ENCODE measurements around the gene FGFR3.

The FGFR3 gene

DNA sequence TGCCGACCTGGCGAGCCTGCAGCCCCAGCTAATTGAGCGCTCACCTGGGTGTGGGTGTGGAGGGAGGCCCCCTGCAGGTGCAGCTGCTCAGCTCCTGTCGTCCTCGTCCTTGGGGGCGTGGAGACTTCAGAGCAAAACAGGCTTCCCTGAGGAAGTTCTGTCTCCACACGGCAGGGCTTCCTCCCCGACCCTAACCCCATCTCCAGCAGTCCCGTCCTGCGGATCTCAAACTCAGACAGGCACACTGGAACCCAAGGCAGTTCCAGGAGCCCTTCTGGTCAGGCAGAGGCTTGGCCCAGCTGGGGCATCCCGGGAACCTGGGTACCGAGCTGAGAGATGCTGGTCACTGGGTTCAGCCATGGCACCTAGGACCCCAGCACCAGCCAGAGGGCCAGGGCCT, 47.4 kb upstream of the FGFR3 start:
- Histone ChIP-seq H3K4me3 (ENCODE audit: low read depth, low read length) (no peak overlapping the region), H3K4me1 (no peaks in the 10 kb centered on the region), H3K9me3 (ENCODE audit: control insufficient read depth, low read length) (no peaks in the 10 kb centered on the region), H3K36me3 (ENCODE audit: control insufficient read depth, insufficient read depth, low read length) (no peaks in the 10 kb centered on the region), H3K79me2 (no peaks in the 10 kb centered on the region), H3K9ac (no peak overlapping the region), H3K27ac (no peak overlapping the region), H3K27me3 (ENCODE audit: control insufficient read depth, insufficient read depth, low read length) (no peaks in the 10 kb centered on the region), H2AFZ (no peak overlapping the region), H3K4me2 (ENCODE audit: low read length) (no peak overlapping the region)
- TF ChIP-seq, protein P1, sequence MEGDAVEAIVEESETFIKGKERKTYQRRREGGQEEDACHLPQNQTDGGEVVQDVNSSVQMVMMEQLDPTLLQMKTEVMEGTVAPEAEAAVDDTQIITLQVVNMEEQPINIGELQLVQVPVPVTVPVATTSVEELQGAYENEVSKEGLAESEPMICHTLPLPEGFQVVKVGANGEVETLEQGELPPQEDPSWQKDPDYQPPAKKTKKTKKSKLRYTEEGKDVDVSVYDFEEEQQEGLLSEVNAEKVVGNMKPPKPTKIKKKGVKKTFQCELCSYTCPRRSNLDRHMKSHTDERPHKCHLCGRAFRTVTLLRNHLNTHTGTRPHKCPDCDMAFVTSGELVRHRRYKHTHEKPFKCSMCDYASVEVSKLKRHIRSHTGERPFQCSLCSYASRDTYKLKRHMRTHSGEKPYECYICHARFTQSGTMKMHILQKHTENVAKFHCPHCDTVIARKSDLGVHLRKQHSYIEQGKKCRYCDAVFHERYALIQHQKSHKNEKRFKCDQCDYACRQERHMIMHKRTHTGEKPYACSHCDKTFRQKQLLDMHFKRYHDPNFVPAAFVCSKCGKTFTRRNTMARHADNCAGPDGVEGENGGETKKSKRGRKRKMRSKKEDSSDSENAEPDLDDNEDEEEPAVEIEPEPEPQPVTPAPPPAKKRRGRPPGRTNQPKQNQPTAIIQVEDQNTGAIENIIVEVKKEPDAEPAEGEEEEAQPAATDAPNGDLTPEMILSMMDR (IDR thresholded peaks at IDR 0.05), result no peak

DNA sequence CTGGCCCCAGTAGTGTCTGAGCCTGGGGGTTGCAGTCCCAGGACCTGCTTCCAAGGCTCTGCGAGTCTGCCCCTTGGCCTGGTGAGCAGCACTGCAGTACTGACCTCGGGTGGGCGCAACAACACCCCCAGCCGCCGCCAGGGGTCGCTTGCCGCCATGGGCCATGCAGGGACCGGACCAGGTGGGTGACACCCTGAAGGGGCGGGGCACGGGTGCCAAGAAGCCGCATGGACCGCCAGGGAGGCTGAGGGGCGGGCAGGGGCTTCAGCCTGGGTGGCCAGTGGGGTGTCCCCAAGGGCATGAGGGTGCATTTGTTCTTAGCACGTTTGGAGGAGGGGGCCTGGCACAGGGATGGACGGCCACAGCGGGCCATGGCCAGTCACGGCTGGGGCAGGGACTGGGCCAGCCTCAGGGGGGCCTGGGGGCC, 46.8 kb upstream of the FGFR3 start:
- Histone ChIP-seq H3K79me2 (no peaks in the 10 kb centered on the region), H3K36me3 (ENCODE audit: control insufficient read depth, insufficient read depth, low read length) (no peaks in the 10 kb centered on the region), H3K27me3 (ENCODE audit: control insufficient read depth, insufficient read depth, low read length) (no peaks in the 10 kb centered on the region), H3K4me1 (no peaks in the 10 kb centered on the region), H2AFZ (no peak overlapping the region), H3K27ac (no peak overlapping the region), H3K9ac (no peak overlapping the region), H3K9me3 (ENCODE audit: control insufficient read depth, low read length) (no peaks in the 10 kb centered on the region), H3K4me2 (ENCODE audit: low read length) (no peak overlapping the region), H3K4me3 (ENCODE audit: low read depth, low read length) (no peak overlapping the region)
- TF ChIP-seq, protein P1 (IDR thresholded peaks at IDR 0.05), result peak; percentile 51

DNA sequence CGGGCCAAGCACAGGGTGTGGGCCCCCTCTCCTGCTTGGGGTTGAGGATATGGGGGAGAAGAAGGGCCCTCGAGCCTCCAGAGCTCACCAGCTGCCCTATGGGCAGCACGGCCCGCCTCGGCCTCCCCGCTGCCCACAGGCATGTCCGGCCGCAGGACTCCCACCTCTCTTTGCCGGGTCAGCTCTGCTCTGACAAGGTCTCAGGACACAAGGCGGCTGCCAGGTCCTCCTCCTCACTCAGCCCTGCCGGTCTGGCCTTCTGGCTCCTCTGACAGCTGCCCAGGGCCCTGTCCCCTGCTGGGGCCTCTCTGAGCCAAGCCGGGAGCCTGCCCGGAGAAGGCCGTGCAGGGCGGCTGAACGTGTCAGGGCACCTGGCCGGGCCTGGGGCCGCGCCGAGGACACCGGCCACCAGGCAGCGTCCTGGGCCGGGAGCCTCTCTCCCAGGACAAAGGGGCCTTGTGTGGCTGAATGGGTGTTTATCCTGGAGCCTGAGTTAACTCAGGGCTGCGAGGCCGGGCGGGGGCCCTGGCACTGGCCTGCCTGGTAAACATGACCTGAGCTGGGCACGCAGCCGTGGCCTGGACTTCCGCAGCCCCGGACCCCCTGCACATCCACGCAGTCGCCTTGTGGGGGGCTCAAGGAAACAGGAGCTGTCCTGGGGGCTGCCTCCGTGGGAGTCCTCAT, 46.0 kb upstream of the FGFR3 start:
- Histone ChIP-seq H3K9ac (no peak overlapping the region), H3K4me2 (ENCODE audit: low read length) (no peak overlapping the region), H3K9me3 (ENCODE audit: control insufficient read depth, low read length) (no peaks in the 10 kb centered on the region), H3K4me1 (no peaks in the 10 kb centered on the region), H3K79me2 (no peaks in the 10 kb centered on the region), H3K27ac (no peak overlapping the region), H3K27me3 (ENCODE audit: control insufficient read depth, insufficient read depth, low read length) (no peaks in the 10 kb centered on the region), H2AFZ (no peak overlapping the region), H3K36me3 (ENCODE audit: control insufficient read depth, insufficient read depth, low read length) (no peaks in the 10 kb centered on the region), H3K4me3 (ENCODE audit: low read depth, low read length) (no peak overlapping the region)
- TF ChIP-seq, protein P1 (IDR thresholded peaks at IDR 0.05), result no peak

DNA sequence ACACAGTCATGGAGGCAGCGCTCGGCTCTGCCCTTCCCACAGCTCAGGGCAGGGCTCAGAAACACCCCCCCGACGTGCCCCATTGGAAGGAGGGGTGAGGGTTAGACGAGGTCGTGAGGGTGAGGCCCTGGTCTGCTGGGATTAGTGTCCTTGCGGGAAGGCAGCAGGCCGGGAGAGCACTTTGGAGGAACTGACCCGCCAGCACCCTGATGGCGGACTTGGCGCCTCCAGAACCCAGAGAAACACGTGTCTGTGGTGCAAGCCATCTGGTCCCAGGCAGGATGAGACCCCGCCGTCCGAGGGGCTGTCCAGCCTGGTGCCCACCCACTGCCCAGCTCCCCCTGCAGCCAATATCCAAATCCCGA, 45.5 kb upstream of the FGFR3 start:
- Histone ChIP-seq H3K36me3 (ENCODE audit: control insufficient read depth, insufficient read depth, low read length) (no peaks in the 10 kb centered on the region), H3K79me2 (no peaks in the 10 kb centered on the region), H3K9me3 (ENCODE audit: control insufficient read depth, low read length) (no peaks in the 10 kb centered on the region), H3K9ac (no peak overlapping the region), H2AFZ (no peak overlapping the region), H3K4me2 (ENCODE audit: low read length) (no peak overlapping the region), H3K27ac (no peak overlapping the region), H3K4me3 (ENCODE audit: low read depth, low read length) (no peak overlapping the region), H3K27me3 (ENCODE audit: control insufficient read depth, insufficient read depth, low read length) (no peaks in the 10 kb centered on the region), H3K4me1 (no peaks in the 10 kb centered on the region)
- TF ChIP-seq, protein P1 (IDR thresholded peaks at IDR 0.05), result no peak

DNA sequence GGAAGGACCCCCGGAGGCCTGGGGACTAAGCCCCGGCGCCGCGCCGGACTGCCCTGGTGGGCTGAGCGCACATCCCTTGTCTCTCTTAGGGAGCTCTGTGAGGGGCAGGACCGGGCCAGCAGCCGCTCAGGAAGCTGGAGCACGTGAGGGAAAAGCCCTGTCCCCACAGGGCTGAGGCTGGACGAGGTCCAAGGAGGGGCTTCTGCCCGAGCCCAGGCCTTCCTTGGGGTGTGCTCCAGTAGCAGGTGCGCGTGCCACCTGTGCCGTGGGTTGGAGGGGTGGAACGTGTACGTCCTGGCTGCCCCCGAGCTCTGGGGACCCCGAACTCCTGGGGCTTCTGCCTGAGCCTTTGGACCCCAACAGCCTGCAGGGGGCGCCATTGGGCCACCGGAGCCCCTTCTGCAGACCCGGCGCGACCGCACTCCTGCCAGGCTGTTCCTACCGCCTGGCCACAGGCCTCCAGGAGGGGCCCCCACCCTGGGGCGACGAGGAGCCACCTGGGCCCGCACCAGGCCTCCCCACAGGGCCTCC, 44.6 kb upstream of the FGFR3 start:
- H3K27me3 ChIP-seq (ENCODE audit: control insufficient read depth, insufficient read depth, low read length), result no peaks in the 10 kb centered on the region
- no peaks in the 10 kb centered on the region for H3K9me3 ChIP-seq (ENCODE audit: control insufficient read depth, low read length)
- H3K4me1 ChIP-seq, result no peaks in the 10 kb centered on the region
- TF ChIP-seq, protein P1 (IDR thresholded peaks at IDR 0.05), result peak; percentile 55
- no peak overlapping the region for H2AFZ ChIP-seq
- no peak overlapping the region for H3K4me2 ChIP-seq (ENCODE audit: low read length)
- H3K27ac ChIP-seq, result no peak overlapping the region
- H3K9ac ChIP-seq, result no peak overlapping the region
- no peaks in the 10 kb centered on the region for H3K79me2 ChIP-seq
- H3K36me3 ChIP-seq (ENCODE audit: control insufficient read depth, insufficient read depth, low read length), result no peaks in the 10 kb centered on the region
- no peak overlapping the region for H3K4me3 ChIP-seq (ENCODE audit: low read depth, low read length)
